DMS79 (cell line): ENCODE measurements around the gene GNMT.
"Not testable (repeated sequence)": the region's sequence is repeated elsewhere in the genome, so short reads cannot be mapped to it uniquely, and the experiment has no call there.

Experiments
- DNase-seq: peaks from one replicate; lab custom pipeline; 2025; lab: John Stamatoyannopoulos, UW

GNMT gene

GRCh38 chr6:42978487-42978838 is 17.9 kb downstream of the GNMT start:
- no peak for DNase-seq

- DNase-seq: peak; percentile 87
Observed at GRCh38 chr6:42978839-42979522, 18.4 kb downstream of the GNMT start, which contains the start of gene PEX6. Gene PEX6, minus strand, starts transcription at chr6:42979181. Its CDS starts 31 bp downstream, at chr6:42979150.

GRCh38 chr6:42979523-42980177 is 19.1 kb downstream of the GNMT start:
- no peak for DNase-seq

GRCh38 chr6:42981836-42982235 is 21.3 kb downstream of the GNMT start:
- DNase-seq: no peak

GRCh38 chr6:42984001-42984923 is 23.7 kb downstream of the GNMT start, which contains the start of gene PPP2R5D:
Gene PPP2R5D, plus strand, starts transcription at chr6:42984570. Its CDS starts 108 bp downstream, at chr6:42984678.
- peak; percentile 99 for DNase-seq

- DNase-seq: no peak
Observed at GRCh38 chr6:42984924-42985475, 24.4 kb downstream of the GNMT start.

GRCh38 chr6:42987533-42988451 is 27.2 kb downstream of the GNMT start:
- no peak for DNase-seq

GRCh38 chr6:42988486-42989020 is 28.0 kb downstream of the GNMT start:
- no peak for DNase-seq

- DNase-seq: no peak
Observed at GRCh38 chr6:42989923-42990322, 29.4 kb downstream of the GNMT start.

- DNase-seq: no peak
Observed at GRCh38 chr6:42993445-42993844, 32.9 kb downstream of the GNMT start.

- no peak for DNase-seq
Observed at GRCh38 chr6:42996513-42996912, 36.0 kb downstream of the GNMT start.

- DNase-seq: not testable (repeated sequence)
Observed at GRCh38 chr6:42998205-42998604, 37.7 kb downstream of the GNMT start.

- DNase-seq: no peak
Observed at GRCh38 chr6:43001843-43002242, 41.3 kb downstream of the GNMT start.

- no peak for DNase-seq
Observed at GRCh38 chr6:43005844-43006243, 45.3 kb downstream of the GNMT start.

GRCh38 chr6:43006251-43006650 is 45.7 kb downstream of the GNMT start:
- DNase-seq: no peak

- DNase-seq: no peak
Observed at GRCh38 chr6:43007126-43007525, 46.6 kb downstream of the GNMT start.

GRCh38 chr6:43009124-43009523 is 48.6 kb downstream of the GNMT start:
- DNase-seq: no peak

- no peak for DNase-seq
Observed at GRCh38 chr6:43011207-43011606, 50.7 kb downstream of the GNMT start.

GRCh38 chr6:43012364-43012763 is 51.8 kb downstream of the GNMT start:
- no peak for DNase-seq

GRCh38 chr6:43013097-43013842 is 52.7 kb downstream of the GNMT start:
- no peak for DNase-seq
